ENCODE measurements around the gene ST3GAL5. TPM values are rescaled to one million over a fixed set of nuclear protein-coding genes. Genes with fewer than 3 reads are reported as not detected.

The ST3GAL5 gene
- total RNA-seq, 1 donor from 2014 or later, result 11.6 TPM

DNA sequence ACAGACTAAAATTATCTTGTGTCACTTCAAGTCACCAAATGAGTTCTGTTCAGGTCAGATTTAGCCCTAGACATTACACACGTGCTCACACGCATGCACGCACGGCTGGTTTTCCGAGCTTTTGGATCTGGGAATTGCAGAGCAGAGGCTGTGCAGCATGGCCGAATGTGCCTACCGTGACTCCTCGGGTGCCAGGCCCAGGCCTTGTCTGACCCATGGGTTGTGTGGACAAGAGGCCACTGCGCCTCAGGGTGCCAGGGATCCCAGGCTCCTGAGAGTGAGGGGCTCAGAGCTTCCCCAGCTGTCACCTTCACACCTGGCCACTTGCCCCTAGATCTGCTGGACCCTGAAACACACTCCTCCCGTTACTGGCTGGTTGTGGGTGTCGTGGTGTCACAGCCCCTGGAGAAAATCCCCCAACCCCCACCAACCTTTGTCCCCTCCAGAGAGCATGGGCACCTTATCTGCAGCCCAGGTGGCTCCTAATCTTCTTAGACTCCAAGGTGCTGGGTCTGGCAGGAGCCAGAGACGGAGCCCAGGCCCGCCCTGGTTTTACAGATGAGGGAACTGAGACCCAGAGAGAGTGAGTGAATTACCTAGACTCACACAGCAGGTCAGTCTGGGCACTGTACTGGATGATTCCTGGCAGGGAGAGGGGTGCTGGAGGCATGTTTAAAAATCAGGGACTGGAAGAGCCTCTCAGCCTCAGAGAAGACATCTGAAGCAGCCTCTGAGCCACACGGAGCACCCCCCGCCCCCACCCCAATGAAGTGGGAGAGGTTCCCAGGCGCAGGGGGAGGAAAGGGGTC lies 78.2 kb downstream of the ST3GAL5 start:
- DNase-seq (ENCODE audit: low read depth, low spot score), result no peak

DNA sequence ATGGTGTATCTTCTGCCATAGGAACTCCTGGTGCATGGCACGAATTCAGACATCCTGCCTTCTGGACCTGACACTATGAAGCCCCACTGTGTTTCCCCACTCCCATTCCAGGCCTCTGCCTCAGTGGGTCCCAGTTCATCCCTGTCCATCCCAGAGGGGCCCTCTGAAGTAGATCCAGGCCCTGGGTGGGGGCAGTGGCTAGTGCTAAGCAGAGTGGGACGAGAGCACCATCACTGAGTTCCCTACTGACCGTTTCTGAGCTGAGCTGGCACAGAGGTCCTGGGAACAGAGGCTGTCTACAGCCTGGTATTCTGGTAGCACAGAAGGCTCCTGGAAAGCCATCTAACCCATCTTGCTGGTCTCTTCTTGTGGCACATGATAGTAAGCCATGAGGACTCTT lies 81.0 kb downstream of the ST3GAL5 start:
- no peak for DNase-seq (ENCODE audit: low read depth, low spot score)

- DNase-seq (ENCODE audit: low read depth, low spot score), result no peak
Observed at GRCh38 chr2:85806358-85807118, 82.3 kb downstream of the ST3GAL5 start.

GRCh38 chr2:85804583-85804982 lies 84.2 kb downstream of the ST3GAL5 start:
- no peak for DNase-seq (ENCODE audit: low read depth, low spot score)

DNA sequence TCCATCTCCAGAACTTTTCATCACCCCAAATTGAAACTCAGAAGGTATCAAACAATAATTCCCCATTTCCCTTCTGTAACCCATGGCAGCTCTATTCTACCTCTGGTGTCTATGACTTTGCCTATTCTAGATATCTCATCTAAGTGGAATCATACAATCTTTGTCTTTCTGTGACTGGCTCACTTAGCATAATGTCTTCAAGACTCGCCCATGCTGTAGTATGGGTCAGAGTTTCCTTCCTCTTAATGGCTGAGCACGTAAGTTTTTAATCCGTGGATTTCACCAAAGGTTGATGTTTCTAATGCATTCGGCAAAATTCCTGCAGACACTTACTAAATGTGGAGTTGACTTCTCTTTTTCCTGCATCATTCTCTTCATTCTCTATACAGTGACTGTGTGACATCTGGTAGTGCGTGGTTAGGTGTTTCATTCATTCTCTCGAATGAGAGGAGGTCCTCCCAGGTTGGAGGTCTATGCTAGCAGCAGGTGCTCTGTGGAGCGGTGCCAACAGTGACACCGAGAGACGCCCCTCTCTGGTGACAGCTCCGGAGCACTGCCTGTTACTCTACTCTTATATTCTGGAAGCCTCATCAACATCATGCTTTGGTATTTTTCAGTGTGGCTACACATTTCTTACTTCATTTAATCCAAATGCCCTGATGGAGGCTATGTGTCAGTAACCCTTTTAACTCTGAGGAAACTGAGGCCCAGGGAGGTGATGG lies 84.9 kb downstream of the ST3GAL5 start:
- no peak for DNase-seq (ENCODE audit: low read depth, low spot score)

DNA sequence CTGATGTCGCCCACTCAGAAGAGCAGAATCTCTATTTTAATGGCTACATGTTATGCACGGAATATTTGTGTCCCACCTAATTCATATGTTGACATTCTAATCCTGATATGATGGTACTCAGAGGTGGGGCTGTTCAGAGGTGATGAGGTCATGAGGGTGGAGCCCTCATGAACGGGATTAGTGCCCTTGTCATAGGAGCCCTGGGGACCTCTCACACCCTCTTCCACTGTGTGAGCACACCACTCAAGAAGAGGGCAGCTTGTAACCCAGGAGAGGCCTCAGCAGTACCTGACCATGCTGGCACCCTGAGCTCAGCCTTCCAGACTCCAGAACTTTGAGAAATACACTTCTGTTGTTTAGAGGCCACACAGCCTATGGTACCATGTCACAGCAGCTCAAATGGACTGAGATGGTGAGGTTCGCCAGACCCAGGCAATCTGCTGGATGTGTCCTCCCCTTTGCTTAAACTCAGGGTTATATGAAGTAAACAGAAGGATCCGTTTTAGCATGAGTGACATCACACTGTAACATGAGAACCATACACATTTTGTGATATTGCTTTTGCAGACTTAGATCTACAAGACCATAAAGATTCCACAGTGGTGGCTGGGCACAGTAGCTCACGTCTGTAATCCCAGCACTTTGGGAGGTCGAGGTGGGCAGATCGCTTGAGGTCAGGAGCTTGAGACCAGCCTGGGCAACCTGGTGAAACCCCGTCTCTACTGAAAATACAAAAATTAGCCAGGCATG lies 86.3 kb downstream of the ST3GAL5 start:
- DNase-seq (ENCODE audit: low read depth, low spot score), result no peak

GRCh38 chr2:85801871-85802270 lies 86.9 kb downstream of the ST3GAL5 start:
- no peak for DNase-seq (ENCODE audit: low read depth, low spot score)

- no peak for DNase-seq (ENCODE audit: low read depth, low spot score)
Observed at GRCh38 chr2:85800586-85800985, 88.2 kb downstream of the ST3GAL5 start.

DNA sequence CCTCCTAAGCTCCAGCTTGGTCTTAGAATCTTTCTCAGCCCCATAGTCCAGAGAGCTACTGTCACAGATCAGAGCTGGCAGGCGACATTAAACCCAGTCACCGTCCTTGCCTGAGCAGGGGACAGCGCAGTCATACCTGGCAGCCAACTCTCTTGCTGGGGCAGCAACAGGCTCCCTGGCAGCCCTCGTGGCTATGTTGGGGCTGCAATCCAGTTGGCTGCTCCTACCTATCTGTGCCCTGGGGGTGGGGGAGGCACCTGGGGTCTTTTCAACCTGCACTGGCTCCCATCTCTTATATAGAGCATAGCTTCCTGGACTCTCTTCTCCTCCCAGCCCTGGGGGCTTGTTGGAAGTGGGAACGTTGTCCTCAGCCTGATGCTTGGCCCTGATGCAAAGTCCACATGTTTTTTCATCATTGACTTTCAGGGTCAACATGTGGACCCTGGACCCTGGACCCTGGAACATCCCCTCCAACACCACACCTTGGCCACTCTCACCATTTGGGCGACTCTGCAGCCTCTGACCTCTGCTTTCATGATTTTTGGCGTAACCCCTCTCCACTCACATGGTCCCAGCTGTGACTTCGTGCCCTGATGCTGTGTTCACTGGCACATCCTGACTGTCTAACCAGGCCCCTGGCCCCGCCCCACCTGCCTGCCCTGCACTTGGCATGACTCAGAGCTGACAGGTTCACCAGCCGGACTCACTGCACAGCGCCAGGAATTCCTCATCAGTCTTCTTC lies 89.4 kb downstream of the ST3GAL5 start:
- no peak for DNase-seq (ENCODE audit: low read depth, low spot score)

DNA sequence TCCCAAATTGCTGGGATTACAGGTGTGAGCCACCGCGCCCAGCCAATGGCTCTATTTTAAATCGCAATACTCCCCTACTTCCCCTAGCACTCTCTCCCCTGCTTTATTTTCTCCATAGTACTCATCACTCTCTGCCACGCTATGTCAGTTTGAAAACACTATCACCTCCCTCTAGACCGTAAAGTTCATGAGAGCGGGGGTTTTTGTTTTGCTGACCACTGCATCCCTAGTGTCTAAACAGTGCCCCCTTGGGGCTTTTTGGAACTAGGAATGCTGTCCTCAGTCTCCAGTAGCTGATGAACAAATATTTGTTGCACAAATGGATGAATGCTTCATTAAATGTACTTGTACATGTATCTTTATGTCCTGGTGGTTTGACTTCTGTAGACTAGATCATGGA lies 90.9 kb downstream of the ST3GAL5 start:
- DNase-seq (ENCODE audit: low read depth, low spot score), result peak; percentile 15

DNA sequence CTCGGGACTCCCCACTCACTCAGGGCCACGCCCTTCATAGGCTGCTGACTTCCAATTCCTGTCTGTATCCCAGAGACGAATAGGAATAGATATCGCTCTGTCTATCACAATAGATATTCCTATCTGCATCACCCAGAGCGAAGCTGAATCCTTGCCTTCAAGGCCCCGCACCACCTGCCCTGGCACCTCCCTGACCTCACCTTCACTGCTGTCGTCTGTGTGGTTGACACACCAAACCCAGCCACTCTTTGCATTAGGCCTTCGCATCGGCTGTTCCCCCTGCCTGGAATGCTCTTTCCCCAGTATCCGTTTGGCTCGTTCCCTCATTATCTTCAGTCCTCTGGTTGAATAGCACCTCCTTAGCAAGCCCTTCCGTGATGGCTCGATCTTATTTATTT lies 91.5 kb downstream of the ST3GAL5 start:
- DNase-seq (ENCODE audit: low read depth, low spot score), result no peak

GRCh38 chr2:85796341-85797262 lies 92.2 kb downstream of the ST3GAL5 start:
- no peak for DNase-seq (ENCODE audit: low read depth, low spot score)

DNA sequence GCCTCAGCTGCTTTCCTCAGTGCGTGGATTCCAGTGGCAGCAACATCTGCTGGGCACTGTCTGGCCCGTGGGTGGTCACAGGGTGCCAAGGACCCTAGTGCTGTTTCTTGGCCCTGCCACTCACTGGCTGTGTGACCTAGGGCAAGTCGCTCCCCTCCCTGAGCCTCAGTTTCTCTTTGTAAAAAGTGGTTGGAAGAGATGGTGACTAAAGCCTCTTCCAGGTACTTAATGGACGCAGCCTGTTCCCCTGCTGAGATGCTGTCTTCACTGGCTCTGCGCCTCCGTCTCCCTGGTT lies 92.8 kb downstream of the ST3GAL5 start:
- no peak for DNase-seq (ENCODE audit: low read depth, low spot score)

- no peak for DNase-seq (ENCODE audit: low read depth, low spot score)
Observed at GRCh38 chr2:85795331-85796045, 93.3 kb downstream of the ST3GAL5 start.

DNA sequence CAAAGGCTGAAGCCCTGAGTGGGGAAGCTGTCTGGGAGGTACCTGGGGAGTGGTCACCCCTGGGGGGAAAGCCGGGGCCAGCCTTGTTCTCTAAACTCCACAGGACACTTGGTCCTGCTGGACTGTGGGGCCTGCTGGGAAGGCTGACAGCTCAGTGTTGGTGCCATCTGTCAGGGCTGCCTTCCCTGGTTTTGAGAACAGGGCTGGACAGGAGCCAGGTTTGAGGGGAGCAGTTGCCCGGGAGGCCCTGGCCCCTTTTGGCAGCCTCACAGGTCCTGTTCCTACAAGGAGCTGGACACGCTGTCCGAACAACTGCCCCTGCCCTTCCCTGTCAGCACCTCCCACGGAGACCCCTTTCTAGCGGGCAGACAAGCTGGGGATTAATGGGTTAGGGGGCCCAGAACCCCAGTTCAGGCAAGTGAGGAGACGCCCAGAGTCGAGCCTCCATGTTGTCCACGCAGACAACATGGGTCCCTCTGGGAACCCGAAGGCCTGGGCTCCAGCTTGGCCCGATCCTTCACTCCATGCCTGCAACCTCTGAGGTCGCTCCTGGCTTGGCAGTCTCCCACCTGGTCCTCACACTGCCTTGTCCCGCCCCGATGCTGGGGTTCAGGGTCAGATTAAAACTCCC lies 94.2 kb downstream of the ST3GAL5 start:
- no peak for DNase-seq (ENCODE audit: low read depth, low spot score)

DNA sequence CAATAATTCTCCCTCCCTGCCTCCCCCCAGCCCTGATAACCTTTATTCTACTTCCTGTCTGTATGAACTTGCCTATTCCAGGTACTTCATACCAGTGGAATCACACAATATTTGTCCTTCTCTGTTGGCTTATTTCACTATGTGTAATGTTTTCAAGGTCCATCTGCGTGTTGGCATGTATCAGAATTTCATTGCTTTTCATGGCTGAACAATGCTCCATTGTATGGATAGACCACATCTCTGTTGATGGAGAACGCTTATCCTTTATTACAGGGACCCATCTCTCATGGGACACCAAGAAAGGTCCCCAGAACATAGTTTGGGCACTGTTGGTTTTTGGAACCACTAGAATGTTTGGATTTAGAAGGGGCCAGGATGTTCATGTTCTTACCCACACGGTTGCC lies 94.8 kb downstream of the ST3GAL5 start:
- DNase-seq (ENCODE audit: low read depth, low spot score), result no peak

GRCh38 chr2:85793584-85793983 lies 95.2 kb downstream of the ST3GAL5 start:
- no peak for DNase-seq (ENCODE audit: low read depth, low spot score)

- DNase-seq (ENCODE audit: low read depth, low spot score), result peak; percentile 60
Observed at GRCh38 chr2:85792783-85793441, 95.9 kb downstream of the ST3GAL5 start.
